ENCODE measurements around the gene CCDC187. TPM values are rescaled to one million over a fixed set of nuclear protein-coding genes. Genes with fewer than 3 reads are reported as not detected.

Gene CCDC187
- polyA plus RNA-seq, 3 donors: not detected

GRCh38 chr9:136342181-136343120 lies 38.6 kb upstream of the CCDC187 start:
- H3K9me3 ChIP-seq (replicated peaks in 1 of 2; ENCODE audit: control insufficient read depth in 1 of 2, insufficient read depth in 1 of 2, low read length in 2 of 2): no peaks in the 10 kb centered on the region
- no peaks in the 10 kb centered on the region for H3K27me3 ChIP-seq (ENCODE audit: control insufficient read depth in 2 of 2, insufficient read depth in 2 of 2, low read length in 2 of 2)
- Mint-ChIP-seq H3K36me3 (no peaks in the 10 kb centered on the region), H3K27me3 (ENCODE audit: low read depth in 3 of 3) (no peaks in the 10 kb centered on the region), H3K9me3 (no peaks in the 10 kb centered on the region), H3K27ac (peak overlapping the region in 1 of 7 donors; percentile 9), H3K4me3 (peak overlapping the region; percentile 62 to 79), H3K4me1 (peaks cover 2% of the 10 kb centered on the region)
- no peaks in the 10 kb centered on the region for H3K36me3 ChIP-seq (replicated peaks in 1 of 2; ENCODE audit: control insufficient read depth in 1 of 2, insufficient read depth in 2 of 2, low read length in 2 of 2)
- H4K20me1 ChIP-seq (ENCODE audit: insufficient read depth, low read length): no peaks in the 10 kb centered on the region
- peak overlapping the region; percentile 68 for H3K9ac ChIP-seq (ENCODE audit: insufficient read depth, low read length, poor library complexity, severe bottlenecking)
- TF ChIP-seq CTCF (IDR thresholded peaks at IDR 0.05): no peak
- intact Hi-C loops (cut with micrococcal nuclease): no loop called here
- H3K4me3 ChIP-seq (replicated peaks in 1 of 3; ENCODE audit: low read depth in 2 of 3, low read length in 3 of 3): peak overlapping the region; percentile 21 to 78 (median 33)
- 34% methylated on average over 58 of the region's 60 CpGs for WGBS (ENCODE audit: insufficient coverage)
- peaks cover 10 to 12% of the 10 kb centered on the region in 2 donors for H3K4me1 ChIP-seq (ENCODE audit: control insufficient read depth in 1 of 2, insufficient read depth in 2 of 2, low read length in 2 of 2)
- peak overlapping the region; percentile 89 for H2AFZ ChIP-seq (ENCODE audit: insufficient read depth, low read depth, low read length, poor library complexity, severe bottlenecking)
- H3K79me2 ChIP-seq (ENCODE audit: insufficient read depth, low read length): no peaks in the 10 kb centered on the region
- DNase-seq: peak; percentile 62 to 75 (median 73)
- H3K4me2 ChIP-seq (replicated peaks; ENCODE audit: extremely low read depth, low read length, poor library complexity, severe bottlenecking): peak overlapping the region; percentile 84
- peak overlapping the region in 1 of 2 donors; percentile 62 for H3K27ac ChIP-seq (ENCODE audit: low read depth in 1 of 2, low read length in 2 of 2)

- no peak overlapping the region for H2AFZ ChIP-seq (ENCODE audit: insufficient read depth, low read depth, low read length, poor library complexity, severe bottlenecking)
- intact Hi-C loops (cut with micrococcal nuclease): no loop called here
Observed at GRCh38 chr9:136341769-136342168, 37.9 kb upstream of the CCDC187 start.

More at GRCh38 chr9:136341769-136342168, 37.9 kb upstream of the CCDC187 start:
- Histone ChIP-seq H3K27ac (ENCODE audit: low read depth in 1 of 2, low read length in 2 of 2) (no peak overlapping the region), H3K4me3 (replicated peaks in 1 of 3; ENCODE audit: low read depth in 2 of 3, low read length in 3 of 3) (no peak overlapping the region), H3K36me3 (replicated peaks in 1 of 2; ENCODE audit: control insufficient read depth in 1 of 2, insufficient read depth in 2 of 2, low read length in 2 of 2) (no peaks in the 10 kb centered on the region), H3K9ac (ENCODE audit: insufficient read depth, low read length, poor library complexity, severe bottlenecking) (no peak overlapping the region), H3K4me2 (replicated peaks; ENCODE audit: extremely low read depth, low read length, poor library complexity, severe bottlenecking) (no peak overlapping the region), H4K20me1 (ENCODE audit: insufficient read depth, low read length) (no peaks in the 10 kb centered on the region), H3K27me3 (ENCODE audit: control insufficient read depth in 2 of 2, insufficient read depth in 2 of 2, low read length in 2 of 2) (no peaks in the 10 kb centered on the region), H3K4me1 (ENCODE audit: control insufficient read depth in 1 of 2, insufficient read depth in 2 of 2, low read length in 2 of 2) (peaks cover 10 to 12% of the 10 kb centered on the region in 2 donors), H3K9me3 (replicated peaks in 1 of 2; ENCODE audit: control insufficient read depth in 1 of 2, insufficient read depth in 1 of 2, low read length in 2 of 2) (no peaks in the 10 kb centered on the region), H3K79me2 (ENCODE audit: insufficient read depth, low read length) (no peaks in the 10 kb centered on the region)
- H3K9me3 Mint-ChIP-seq: no peaks in the 10 kb centered on the region
- no peaks in the 10 kb centered on the region for H3K27me3 Mint-ChIP-seq (ENCODE audit: low read depth in 3 of 3)
- H3K4me3 Mint-ChIP-seq: no peak overlapping the region
- WGBS (ENCODE audit: insufficient coverage): over 99% methylated on average over 9 of the region's 10 CpGs
- H3K36me3 Mint-ChIP-seq: no peaks in the 10 kb centered on the region
- TF ChIP-seq CTCF (IDR thresholded peaks at IDR 0.05): no peak
- peak overlapping the region in 2 of 7 donors; percentile 58 to 69 for H3K27ac Mint-ChIP-seq
- H3K4me1 Mint-ChIP-seq: peaks cover 2% of the 10 kb centered on the region
- DNase-seq: no peak
